ENCODE results near the gene RGPD6. TPM values are rescaled to one million over a fixed set of nuclear protein-coding genes. Genes with fewer than 3 reads are reported as not detected.
"Not testable (repeated sequence)": the region's sequence is repeated elsewhere in the genome, so short reads cannot be mapped to it uniquely, and the experiment has no call there.

The RGPD6 gene
- 10 to 100 TPM; 26.8 to 58.9 (median 32.1) TPM for polyA plus RNA-seq (ENCODE audit: insufficient read length in 4 of 4)

GRCh38 chr2:110576763-110577416 lies at the start of gene RGPD6:
Gene RGPD6, minus strand, starts transcription at chr2:110577222. Its CDS starts 198 bp downstream, at chr2:110577024.
- not testable (repeated sequence) for DNase-seq (ENCODE audit: low read depth in 4 of 4, low spot score in 2 of 4)

DNA sequence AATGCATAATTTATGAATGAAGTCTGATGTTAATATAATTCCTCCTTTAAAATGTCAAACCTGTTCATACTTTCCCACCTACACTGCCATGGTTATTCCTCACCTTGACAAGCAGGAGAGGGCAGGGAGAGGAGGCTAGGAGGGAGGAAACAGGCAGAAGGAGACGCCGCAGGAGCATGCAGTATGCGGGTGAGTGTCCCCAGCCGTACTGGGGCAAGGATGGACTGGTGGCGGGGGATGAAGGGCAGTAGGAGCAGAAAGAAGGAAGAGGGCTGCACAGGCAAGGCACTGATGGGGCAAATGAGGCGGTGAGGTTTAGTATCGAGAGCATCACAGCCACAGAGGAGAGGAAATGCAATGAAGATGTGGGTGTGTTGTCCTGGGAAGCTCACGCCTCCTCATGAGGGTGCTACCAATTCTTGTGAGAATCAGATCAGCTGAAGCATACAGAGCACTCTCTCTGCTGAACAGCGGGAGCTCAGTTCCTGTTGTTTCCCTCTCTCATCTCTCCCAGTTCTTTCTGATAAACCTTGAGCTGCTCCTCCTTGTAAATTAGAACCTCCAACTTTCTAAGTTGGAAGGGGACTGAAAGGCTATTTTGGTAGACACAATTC lies 42.4 kb upstream of the RGPD6 start:
- DNase-seq (ENCODE audit: low read depth in 4 of 4, low spot score in 2 of 4) = not testable (repeated sequence)

DNA sequence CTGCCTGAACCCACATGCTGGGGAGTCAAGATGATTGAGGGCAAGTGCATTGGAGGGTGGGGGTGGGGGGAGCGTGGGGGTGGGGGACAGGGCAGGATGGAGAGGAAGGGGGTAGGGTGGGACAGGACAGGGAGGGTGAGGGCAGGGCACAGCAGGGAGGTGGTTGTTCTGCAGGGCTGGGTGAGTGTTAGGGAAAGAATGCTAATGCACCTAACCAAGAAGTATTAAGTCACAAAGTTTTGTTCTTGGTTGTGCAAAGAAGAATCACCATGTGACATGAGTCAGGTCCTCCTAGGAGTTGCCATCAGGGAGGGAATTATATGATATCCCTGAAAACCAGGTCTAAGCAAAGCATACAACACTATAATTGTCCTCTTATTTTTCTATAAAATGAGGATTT lies 36.9 kb upstream of the RGPD6 start:
- not testable (repeated sequence) for DNase-seq (ENCODE audit: low read depth in 4 of 4, low spot score in 2 of 4)

DNA sequence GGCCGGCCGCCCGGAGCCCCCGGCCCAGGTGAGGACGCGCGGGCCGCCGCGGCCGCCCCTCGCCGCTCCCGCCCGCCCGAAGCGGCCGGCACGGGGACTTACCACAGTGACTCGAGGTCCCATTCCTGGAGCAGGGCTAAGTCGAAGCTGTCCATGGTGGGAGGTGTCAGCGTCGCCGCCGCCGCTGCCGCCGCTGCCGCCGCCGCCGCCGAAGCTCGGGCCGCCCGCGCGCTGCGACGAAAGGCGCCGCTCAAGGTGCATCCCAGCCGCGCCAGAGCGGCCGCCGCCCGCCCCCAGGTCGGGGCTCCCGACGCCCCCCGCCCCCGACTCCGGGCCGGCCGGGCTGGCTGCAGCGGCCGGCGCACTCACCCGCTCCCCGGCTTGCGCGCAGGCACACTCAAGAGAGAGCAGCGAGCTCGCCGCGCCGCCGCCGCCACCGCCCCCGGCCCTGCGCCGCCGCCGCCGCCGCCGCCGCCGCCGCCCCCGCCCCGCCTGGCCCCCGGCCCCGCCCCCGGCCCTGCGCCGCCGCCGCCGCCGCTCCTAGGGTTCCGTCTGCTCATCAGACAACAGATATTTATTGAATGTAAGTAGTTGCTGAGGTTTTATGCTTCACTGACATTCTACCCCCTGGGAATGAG lies 33.7 kb upstream of the RGPD6 start:
- not testable (repeated sequence) for DNase-seq (ENCODE audit: low read depth in 4 of 4, low spot score in 2 of 4)

DNA sequence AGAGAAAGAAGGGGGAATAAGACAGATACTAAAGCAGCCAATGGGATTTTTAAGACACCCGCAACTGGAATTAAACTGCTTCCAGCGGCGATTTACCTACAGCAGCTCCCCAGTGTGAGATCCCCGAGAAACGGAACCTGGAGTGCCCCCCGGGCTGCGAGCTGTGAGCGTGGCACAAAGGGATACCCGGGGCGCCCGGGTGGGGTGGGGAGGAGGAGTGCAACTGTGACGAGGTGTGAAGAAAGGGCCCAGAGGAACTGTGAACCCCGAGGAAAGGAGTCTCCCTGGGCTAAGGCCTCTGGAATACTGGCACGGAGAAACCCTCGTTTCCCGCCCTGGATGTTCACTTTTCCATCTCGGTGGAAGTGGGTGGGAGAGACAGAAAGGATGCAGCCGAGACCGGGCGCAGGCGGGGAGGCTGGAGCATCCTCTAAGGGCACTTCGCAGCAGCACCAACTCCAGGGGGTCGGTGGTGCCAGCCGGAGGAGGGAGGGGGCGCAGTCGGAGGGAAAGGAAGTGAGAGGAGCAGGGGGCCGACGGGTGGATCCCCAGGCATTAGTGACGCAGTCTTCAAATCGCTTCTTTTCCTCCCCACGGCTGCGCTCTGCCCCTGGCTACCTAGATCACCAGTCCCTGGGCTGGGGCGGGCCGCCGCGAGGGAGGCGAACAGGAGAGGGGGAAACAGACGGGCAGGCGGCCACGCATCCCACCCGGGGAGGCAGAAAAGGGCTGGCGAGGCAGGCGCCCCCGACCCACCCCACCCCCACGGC lies 33.0 kb upstream of the RGPD6 start:
- not testable (repeated sequence) for DNase-seq (ENCODE audit: low read depth in 4 of 4, low spot score in 2 of 4)

- not testable (repeated sequence) for DNase-seq (ENCODE audit: low read depth in 4 of 4, low spot score in 2 of 4)
Measured at GRCh38 chr2:110608788-110609502, 31.9 kb upstream of the RGPD6 start.

DNA sequence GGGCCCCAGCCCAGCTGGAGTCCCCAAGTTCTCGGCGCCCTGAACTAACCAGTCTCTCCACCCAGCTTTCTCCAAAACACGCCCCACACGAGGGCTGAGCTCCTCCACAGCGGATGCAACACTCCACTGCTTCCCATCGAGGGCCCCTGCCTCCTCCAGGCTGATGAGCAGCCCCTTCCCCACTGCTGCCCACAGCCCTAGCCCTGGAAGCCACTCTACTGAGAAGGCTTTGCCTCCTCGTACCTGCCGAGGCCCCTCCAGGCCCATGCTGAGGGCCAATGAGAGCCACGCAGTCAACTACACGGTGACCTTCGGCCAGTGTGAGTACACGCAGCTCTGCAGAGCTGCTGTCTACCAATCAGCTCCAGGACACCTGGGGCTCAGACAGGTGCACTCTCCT lies 28.0 kb upstream of the RGPD6 start:
- not testable (repeated sequence) for DNase-seq (ENCODE audit: low read depth in 4 of 4, low spot score in 2 of 4)

DNA sequence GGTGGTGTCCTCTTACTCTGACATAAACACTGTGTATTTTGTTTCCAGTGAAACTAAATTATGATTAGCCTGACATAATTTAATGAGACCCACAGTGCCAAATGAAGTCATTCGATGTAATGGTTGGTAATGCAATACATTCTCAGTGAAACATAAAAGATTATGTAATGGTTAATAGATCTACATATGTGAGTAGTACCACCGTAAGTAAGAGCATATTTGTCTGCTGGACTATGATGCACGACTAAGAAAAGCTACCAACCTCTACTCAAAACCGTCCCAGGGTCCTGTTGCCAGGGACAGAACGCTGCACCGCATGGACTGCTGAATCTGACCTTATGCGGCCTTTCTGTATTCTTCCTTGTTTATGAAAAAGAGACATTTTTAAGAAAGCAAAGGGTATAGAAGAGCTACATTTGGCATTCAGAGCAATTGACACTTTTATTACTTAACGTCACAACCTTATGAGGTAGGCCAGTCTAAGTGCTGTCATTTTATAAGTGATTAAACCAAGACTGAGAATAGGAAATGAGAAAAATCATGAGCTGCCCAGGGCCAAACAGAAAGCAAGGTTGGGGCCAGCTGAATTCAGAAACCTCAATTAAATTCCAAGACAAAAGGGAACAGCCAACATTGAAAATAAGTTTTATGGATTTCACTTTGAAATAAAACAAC lies 27.0 kb upstream of the RGPD6 start:
- DNase-seq (ENCODE audit: low read depth in 4 of 4, low spot score in 2 of 4) = not testable (repeated sequence)

DNA sequence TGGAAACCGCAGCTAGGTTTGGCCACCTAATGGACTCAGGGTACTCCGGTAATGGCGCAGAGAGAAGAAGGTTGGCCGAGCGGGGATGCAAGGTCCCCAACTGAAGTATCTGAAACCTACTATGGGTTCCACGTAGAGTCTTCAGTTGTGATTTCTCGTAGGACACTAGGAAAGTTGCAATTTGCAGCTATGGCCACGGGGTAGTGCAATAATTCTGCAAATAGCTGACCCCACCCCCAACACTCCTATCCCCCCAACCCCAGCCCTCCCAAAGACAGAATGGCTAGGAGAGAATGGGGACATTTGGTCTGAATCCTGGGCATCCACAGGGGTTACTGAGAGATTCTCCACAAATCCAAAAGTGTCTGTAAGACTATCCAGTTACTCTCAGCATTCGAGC lies 25.1 kb upstream of the RGPD6 start:
- DNase-seq (ENCODE audit: low read depth in 4 of 4, low spot score in 2 of 4) = not testable (repeated sequence)

DNA sequence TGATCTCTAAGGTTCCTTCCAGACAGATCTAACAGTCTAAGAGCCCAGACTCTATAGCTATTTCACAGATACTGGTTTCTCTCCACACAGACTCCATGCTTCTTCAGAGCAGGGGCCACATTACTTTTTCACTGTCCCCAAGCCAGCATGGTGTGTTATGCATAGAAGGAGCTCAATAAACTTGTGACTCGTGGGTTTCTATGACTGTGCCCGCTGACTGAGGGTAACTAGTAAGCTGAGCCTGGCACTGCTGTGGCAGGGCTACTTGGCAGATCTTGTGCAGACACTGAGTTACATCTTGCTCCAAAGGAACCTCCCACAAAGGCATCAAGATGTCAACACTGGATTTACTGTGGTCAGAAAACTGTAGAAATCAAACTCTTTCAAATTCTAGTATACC lies 15.0 kb upstream of the RGPD6 start:
- DNase-seq (ENCODE audit: low read depth in 4 of 4, low spot score in 2 of 4) = not testable (repeated sequence)

- DNase-seq (ENCODE audit: low read depth in 4 of 4, low spot score in 2 of 4) = not testable (repeated sequence)
Measured at GRCh38 chr2:110589677-110590330, 12.8 kb upstream of the RGPD6 start.

GRCh38 chr2:110588520-110588919 lies 11.5 kb upstream of the RGPD6 start:
- not testable (repeated sequence) for DNase-seq (ENCODE audit: low read depth in 4 of 4, low spot score in 2 of 4)

DNA sequence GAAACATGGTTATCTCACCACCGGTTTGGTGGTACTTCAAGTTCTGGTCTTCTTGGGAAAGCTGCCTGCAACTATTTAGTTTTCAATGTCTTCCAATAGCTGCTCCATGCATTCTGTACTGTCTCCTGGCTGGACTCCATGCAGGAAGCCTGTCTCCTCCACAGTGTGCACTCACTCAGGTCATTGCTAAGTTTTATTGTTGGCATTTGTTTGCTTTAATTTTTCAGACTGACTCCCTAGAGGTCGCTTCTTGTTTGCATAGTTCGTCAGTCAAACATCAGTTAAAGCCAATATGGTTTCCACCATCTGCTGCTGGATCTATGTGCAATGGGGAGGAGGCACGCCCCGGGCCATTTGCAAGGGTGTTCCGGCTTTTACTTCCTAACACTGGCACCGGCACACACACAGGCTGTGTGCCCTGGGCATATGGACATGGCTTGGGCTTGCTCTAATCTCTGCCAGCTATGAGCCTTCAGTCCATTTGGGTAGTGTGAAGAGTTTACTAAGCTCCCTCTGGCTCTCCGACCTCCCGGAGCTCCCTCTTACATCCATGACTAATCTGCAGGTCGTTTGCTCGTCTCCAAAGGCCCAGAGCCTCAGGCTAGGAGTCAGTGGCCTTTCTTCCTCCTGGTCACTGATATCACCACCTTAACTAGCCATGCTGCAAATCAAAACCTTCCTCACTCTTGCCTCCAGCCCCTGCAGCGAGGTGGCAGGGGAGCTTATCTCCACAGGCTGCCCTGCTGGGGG lies 2.4 kb upstream of the RGPD6 start:
- DNase-seq (ENCODE audit: low read depth in 4 of 4, low spot score in 2 of 4) = not testable (repeated sequence)

DNA sequence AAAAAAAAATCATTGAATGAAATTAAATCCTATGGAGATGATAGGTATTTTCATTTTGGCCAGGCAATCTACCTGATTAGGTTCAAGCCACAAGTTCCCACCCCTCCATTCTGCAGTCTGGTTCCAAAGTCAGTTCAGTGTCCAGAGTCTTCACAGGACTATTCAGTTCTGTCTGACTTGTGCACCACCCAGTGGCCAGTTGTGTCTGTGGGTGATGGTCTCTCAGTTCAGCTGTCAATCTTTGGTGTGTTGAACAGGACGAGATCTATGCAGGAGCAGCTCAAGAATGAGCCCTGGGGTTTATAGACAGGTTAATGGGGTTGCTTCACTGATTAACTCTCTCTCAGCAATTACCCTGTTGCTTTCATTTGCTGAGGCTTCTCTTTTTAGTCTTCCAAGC lies 1.4 kb upstream of the RGPD6 start:
- DNase-seq (ENCODE audit: low read depth in 4 of 4, low spot score in 2 of 4) = not testable (repeated sequence)

- DNase-seq (ENCODE audit: low read depth in 4 of 4, low spot score in 2 of 4) = not testable (repeated sequence)
Measured at GRCh38 chr2:110499755-110500377, 77.2 kb downstream of the RGPD6 start.

- DNase-seq (ENCODE audit: low read depth in 4 of 4, low spot score in 2 of 4) = not testable (repeated sequence)
Measured at GRCh38 chr2:110496027-110496426, 81.0 kb downstream of the RGPD6 start.

GRCh38 chr2:110494488-110494887 lies 82.5 kb downstream of the RGPD6 start:
- not testable (repeated sequence) for DNase-seq (ENCODE audit: low read depth in 4 of 4, low spot score in 2 of 4)

- not testable (repeated sequence) for DNase-seq (ENCODE audit: low read depth in 4 of 4, low spot score in 2 of 4)
Measured at GRCh38 chr2:110488991-110489390, 88.0 kb downstream of the RGPD6 start.
